ENCODE measurements around the gene TGM4. TPM values are rescaled to one million over a fixed set of nuclear protein-coding genes. Genes with fewer than 3 reads are reported as not detected.
"Not testable (repeated sequence)": the region's sequence is repeated elsewhere in the genome, so short reads cannot be mapped to it uniquely, and the experiment has no call there.

Gene TGM4
- polyA plus RNA-seq, 1 donor, result 0.18 TPM

- no peak for DNase-seq
These were observed 41.5 kb downstream of the TGM4 start for GRCh38 chr3:44915702-44916438.

GRCh38 chr3:44918087-44918486 lies 43.7 kb downstream of the TGM4 start:
- no peak for DNase-seq

GRCh38 chr3:44918581-44918980 lies 44.2 kb downstream of the TGM4 start:
- no peak for DNase-seq

GRCh38 chr3:44920081-44920480 lies 45.7 kb downstream of the TGM4 start:
- no peak for DNase-seq

DNA sequence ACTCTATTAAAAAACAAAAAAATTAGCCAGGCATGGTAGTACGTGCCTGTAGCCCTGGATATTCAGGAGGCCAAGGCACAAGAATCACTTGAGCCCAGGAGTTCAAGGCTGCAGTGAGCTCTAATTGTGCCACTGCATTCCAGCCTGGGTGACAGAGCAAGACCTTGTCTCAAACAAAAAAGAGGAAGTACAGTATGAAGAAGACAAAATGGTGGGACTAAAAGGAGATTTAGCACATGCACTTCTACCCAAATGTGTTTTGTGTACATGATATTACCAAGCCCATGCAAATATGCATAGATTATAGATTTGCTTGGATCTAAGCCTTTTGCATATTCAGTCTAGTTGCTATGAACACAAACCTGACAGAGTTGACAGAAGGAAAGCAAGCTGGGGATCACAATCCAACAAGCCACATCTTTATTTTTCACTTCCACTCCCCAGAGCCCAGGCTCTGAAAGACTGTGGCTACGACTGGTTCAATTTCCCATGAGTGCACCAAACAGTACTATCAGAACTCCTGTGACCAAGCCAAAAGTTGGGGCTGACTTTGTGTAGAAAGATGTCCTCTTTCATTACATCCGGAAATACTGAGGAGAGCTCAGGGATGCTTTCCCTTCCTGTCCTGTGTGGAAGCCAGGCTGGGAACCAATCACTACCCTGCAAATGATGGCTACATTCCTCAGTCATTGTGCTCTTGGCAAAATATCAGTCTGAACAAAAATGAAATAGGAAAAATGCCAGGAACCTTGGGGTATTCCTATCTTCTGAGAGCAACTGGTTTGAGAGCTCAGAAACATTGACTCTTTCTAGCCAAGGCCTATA lies 49.4 kb downstream of the TGM4 start:
- no peak for DNase-seq

- no peak for DNase-seq
These were observed 50.2 kb downstream of the TGM4 start for GRCh38 chr3:44924457-44925084.

- no peak for DNase-seq
These were observed 51.8 kb downstream of the TGM4 start for GRCh38 chr3:44926172-44926571.

GRCh38 chr3:44926921-44927320 lies 52.5 kb downstream of the TGM4 start:
- DNase-seq, result no peak

DNA sequence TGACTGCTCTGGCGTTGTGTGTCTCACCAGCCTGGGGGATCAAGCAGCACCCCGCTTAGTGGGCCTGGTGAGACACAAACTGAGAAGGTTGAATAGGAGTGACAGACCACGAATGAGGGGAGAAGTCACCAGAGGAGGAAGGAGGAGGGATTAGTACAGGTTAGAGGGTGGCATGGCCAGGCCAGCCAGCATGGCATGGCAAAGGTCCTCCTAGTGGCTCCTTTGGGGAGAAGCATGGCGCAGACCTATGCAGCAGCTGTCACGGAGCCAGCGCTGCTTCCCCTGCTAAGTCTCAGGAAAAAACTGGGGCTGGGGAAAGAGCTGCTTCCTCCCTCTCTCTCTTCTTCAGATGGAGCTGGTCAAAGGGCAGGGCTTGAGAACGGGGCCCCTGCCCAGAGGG lies 53.0 kb downstream of the TGM4 start:
- DNase-seq, result no peak

DNA sequence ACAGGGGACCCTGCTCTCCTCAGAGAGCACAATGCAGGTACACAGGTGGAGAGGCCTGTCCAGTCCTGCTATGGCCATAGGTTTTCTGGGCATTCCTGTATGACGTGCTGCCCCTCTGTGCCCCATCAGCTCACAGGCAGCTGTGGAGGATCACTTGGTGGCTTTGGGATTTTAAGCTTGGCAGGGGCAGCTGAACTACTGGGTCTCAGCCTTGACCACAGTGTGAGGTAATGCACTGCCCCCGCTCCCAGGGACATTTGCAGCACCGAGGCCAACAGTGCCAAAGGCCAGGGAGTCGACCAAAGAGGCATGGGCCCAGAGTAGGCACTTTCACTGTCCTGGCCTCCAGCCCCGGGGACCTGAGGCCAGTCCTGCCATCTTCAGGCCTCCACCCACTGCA lies 55.4 kb downstream of the TGM4 start:
- DNase-seq, result no peak

DNA sequence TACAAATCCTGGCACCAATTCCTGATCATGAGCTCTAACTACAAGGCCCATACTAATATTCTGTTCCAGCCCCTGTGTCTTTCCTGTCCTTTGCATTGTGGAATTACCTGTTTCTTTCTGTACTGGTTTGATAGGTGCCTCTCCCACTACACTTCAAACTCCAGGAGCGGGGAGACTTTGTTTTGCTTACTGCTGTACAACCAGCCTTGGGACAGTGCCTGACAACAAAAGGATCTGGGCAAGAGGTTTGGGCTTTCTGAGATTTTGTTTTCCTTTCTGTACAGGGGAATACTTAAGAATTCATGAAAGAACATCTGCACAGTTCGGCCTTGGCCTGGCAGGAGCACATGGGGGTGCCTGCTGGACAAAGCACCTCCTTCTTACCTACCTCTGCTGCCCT lies 56.5 kb downstream of the TGM4 start:
- DNase-seq, result no peak

DNA sequence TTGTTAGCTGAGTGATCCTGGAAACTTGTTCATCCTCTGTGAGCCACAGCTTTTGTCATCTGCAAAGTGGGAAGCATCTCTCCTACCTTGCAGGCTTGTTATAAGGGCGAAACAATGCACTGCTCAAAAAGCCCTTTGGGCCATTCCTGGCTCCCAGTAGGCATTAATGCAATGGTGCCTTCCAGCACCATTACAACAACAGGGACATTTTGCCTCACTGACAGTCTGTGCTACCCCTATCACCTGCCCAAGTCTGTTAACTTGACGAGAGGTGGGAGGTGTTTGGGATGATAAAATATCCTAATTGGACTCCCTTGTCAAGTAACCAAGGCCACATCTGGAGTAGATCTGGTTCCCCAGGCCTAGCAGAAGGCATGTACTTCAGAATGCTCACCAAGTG lies 57.4 kb downstream of the TGM4 start:
- no peak for DNase-seq

GRCh38 chr3:44932271-44932670 lies 57.9 kb downstream of the TGM4 start:
- DNase-seq, result no peak

DNA sequence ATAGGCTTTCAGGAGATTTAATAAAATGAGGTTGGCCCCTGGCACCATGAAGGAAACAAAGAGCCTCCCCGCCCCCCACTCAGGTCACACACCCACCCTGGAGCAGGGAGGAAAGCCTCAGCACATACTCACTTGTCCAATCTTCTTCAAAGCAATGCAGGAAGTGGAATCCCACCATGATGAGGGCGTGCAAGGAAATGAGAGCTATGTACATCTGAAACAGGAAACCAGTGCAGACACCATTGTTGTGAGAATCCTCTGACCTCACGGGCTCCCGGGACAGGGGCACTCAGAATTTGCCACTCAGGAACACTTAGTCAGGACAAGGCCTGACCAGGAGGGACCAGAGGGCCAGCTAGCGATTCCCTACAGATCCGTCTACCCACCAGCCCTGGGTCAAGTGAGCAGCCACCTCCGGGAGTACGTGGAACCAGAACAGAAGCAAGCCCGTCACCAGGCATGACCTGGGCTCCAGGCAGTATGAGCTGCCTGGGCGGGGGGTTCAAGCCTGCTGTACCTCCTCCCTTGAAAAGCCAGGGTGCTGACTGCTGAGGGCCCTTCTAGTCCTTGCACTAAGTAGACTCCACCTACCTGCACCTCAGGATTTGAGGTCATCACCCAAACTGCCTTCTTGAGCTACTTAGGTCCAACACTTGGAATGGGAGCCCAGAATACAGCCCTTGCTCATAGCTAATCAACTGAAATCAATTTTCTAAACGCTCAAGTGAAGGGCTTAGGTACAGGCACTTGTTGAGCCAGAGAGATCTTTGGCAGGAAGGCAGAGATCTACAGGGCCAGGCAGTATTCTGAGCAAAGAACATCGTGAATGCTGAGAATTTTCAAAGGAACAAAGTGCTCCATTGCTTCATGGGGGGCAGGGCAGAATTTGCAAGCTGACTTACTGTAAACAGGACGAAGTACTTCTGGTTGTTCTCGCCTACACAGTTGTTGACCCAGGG lies 58.9 kb downstream of the TGM4 start:
- no peak for DNase-seq

DNA sequence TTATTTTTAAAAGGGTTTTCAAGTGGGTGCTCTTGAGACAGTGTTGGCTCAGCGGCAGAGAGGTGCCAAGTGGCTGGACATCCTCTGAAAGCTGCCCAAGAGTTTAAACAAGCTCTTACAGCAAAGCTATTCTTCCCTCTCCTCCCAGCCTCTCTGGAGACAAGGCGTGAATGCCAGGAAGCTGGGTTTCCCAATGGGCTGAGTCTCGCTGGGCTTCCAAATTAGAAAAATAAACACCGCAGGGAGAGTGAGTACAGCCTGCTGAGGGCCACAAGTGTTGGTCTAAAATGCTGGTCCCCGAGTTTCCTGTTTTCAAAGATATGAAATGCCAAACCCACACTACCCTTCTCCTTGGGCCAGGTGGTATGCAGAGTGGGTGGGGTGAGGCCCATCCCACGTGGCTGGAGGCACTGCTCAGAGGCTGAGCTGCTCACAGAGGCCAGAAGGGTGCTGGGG lies 65.2 kb downstream of the TGM4 start:
- DNase-seq, result no peak

DNA sequence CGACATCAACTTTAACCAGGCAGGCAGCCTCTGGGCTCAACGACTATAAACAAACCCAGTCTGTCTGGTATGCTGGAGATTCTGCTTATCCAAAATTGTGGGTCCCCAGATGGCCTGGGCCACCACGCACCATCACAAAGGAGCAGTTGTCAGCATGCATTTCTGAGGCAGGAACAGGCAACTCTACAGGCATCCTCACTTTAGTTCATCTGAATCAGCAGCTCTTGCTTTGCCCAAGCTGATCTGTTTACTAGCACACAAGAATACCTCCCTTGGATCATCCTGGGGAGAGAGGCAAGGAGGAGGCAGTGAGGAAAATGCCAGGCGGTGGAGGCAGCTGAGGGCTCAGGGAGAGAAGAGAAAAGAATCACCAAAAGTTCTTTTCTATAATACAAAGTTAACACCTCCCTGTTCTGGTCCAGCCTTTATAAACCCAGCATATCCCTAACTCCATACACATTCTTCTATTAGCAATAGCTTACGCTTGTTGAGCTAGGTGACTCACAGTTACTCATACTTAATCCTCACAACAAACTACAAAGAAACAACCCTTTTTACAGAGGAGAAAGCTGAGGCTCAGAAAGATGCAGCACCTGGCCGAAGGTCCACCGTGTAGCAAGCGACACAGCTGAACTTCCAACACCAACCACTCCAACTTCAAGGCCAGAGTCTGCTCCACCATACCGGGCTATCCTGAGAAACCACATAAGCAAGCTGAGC lies 68.0 kb downstream of the TGM4 start:
- DNase-seq, result no peak

DNA sequence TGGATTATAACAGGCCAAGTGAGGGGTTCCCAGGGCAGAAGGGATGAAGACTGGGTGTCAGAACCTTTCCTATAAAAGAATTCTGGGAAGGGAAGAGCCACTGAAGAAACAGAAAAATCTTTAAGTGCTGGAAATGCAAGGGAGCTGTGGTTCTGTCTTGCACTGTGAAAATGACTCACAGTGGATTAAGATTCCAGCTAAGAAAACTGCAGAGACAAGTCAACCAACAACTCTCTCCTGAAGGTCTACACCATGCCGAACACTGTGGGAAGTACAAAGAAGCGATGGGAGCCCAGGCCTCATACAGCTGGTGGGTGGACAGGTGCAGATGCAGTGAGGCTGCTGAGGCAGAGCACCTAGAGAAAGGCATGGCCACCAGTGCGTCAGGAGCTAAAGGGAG lies 73.8 kb downstream of the TGM4 start:
- DNase-seq, result no peak

DNA sequence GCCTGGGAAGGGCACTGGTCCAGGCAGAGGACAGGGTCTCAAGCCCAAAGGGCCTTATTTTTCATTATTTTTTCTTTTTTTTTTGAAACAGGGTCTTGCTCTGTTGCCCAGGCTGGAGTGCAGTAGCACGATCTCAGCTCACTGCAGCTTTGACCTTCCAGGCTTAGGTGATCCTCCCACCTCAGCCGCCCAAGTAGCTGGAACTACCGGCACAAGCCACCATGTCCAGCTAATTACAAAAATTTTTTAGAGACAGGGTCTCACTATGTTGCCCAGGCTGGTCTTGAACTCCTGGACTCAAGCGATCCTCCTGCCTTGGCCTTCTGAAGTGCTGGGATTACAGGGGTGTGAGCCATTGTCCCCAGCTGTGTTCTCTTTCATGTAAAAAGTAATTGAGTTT lies 75.4 kb downstream of the TGM4 start:
- DNase-seq, result not testable (repeated sequence)

- no peak for DNase-seq
These were observed 75.9 kb downstream of the TGM4 start for GRCh38 chr3:44950275-44950734.

DNA sequence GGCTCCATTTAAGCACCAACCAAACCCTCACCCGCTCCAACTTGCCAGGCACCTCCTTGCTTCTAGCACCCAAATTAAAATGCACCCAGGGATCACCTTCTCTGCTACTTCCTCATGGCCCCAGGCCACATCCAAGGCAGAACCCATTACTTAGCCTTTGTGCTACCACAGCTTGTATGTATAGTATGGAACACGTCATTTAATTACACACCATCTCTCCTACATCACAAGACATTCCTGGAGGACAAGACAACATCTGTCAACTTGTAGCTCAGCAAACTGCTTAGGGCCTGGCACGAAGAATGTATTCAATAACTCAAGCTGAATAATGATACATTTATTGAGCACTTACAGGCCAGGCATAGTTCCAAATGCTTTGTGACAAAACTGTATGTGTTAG lies 78.3 kb downstream of the TGM4 start:
- no peak for DNase-seq

DNA sequence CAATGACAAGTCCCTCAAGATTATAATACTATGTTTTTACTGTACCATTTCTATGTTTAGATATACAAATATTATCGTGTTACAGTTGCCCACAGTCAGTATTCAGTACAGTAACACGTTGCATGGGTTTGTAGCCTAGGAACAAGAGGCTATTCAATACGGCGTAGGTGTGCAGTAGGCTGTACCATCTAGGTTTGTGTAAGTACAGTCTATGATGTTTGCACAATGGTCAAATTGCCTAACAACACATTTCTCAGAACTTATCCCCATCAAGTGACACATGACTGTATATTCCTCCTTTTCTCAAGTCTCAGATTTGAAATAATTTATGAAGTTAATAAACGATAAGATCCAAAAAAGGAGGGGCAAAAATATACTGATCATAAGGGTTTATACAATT lies 79.9 kb downstream of the TGM4 start:
- no peak for DNase-seq
